ENCODE results near the gene OR2S2.
"Not testable (repeated sequence)": the region's sequence is repeated elsewhere in the genome, so short reads cannot be mapped to it uniquely, and the experiment has no call there.

- not testable (repeated sequence) for TF ChIP-seq CTCF, EZH2, EZH2phosphoT487 (IDR thresholded peaks at IDR 0.05)
Measured at GRCh38 chr9:35997016-35997415, 39.1 kb upstream of the OR2S2 start.
